Activated T-cell treated with anti-CD3 and anti-CD28 coated beads, Interleukin-2, amount 50 U/mL, for 24 hours (primary cell): ENCODE measurements around the gene EEFSEC.
A peak's percentile ranks its signal among the peaks of the same experiment; 100 is the strongest.

ENCODE experiments used
- DNase-seq: peaks from one replicate; pipeline ENCODE4 v3.0.0-alpha.2; 2020
- H3K27ac Mint-ChIP-seq: 2 replicates; pipeline ENCODE4 v1.8.0; 2020; ENCODE audit warnings: mild to moderate bottlenecking, mixed read lengths
- H3K27me3 Mint-ChIP-seq: 2 replicates; pipeline ENCODE4 v1.8.0; 2020; ENCODE audit warnings: mixed read lengths
- H3K36me3 Mint-ChIP-seq: 2 replicates; pipeline ENCODE4 v1.8.0; 2020; ENCODE audit warnings: low read depth, mixed read lengths
- H3K4me1 Mint-ChIP-seq: 2 replicates; pipeline ENCODE4 v1.8.0; 2020; ENCODE audit warnings: low read depth, mixed read lengths
- H3K4me3 Mint-ChIP-seq: 2 replicates; pipeline ENCODE4 v1.8.0; 2020; ENCODE audit warnings: mild to moderate bottlenecking, moderate library complexity, mixed read lengths
- H3K9me3 Mint-ChIP-seq: 2 replicates; pipeline ENCODE4 v1.8.0; 2020; ENCODE audit warnings: mixed read lengths

Gene EEFSEC

GRCh38 chr3:128364808-128365360 lies 211.6 kb downstream of the EEFSEC start:
- Mint-ChIP-seq H3K4me3 (no peak overlapping the region), H3K4me1 (no peaks in the 10 kb centered on the region), H3K27me3 (no peaks in the 10 kb centered on the region), H3K9me3 (no peaks in the 10 kb centered on the region), H3K36me3 (peaks cover 33% of the 10 kb centered on the region), H3K27ac (no peak overlapping the region)
- no peak for DNase-seq

DNA sequence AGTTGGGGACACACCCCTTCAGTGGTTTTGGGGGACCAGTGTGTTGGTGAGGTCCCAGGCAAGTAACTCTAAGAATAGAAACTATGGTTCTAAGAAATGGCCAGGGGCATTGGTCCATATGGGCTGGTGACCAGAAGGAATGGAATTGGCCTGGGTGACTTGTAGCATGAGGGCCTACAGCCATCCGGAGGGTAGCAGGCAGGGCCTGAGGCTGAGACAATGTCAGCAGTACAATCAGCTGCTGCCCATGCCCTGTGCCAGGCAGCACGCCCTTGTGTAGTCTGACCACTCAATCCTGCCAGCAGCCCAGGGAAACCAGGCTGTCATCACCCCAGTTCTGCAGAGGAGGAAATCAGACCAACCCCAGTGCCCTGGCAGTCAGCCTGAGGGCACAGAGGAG lies 212.9 kb downstream of the EEFSEC start:
- Mint-ChIP-seq H3K4me1 (no peaks in the 10 kb centered on the region), H3K36me3 (peaks cover 33% of the 10 kb centered on the region), H3K4me3 (no peak overlapping the region), H3K9me3 (no peaks in the 10 kb centered on the region), H3K27me3 (no peaks in the 10 kb centered on the region), H3K27ac (no peak overlapping the region)
- DNase-seq: no peak

DNA sequence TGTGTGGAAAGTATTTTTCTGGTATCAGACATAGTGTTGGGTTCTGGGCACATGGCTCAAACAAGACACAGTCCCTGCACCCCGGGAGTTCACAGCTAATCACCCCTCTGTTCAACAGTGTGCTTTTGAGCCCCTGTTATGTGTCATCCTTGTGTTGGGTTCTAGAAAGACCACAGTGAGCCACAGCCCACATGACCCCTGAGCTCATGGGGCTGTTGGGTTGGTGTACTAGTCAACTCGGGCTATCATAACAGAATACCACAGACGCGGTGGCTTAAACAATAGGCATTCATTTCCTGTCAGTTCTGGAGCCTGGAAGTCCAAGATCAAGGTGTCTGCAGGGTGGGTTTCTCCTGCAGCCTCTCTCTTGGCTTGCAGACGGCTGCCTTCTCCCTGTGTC lies 213.4 kb downstream of the EEFSEC start:
- DNase-seq: no peak
- H3K4me1 Mint-ChIP-seq: no peaks in the 10 kb centered on the region
- H3K27ac Mint-ChIP-seq: no peak overlapping the region
- peaks cover 30% of the 10 kb centered on the region for H3K36me3 Mint-ChIP-seq
- H3K9me3 Mint-ChIP-seq: no peaks in the 10 kb centered on the region
- H3K27me3 Mint-ChIP-seq: no peaks in the 10 kb centered on the region
- no peak overlapping the region for H3K4me3 Mint-ChIP-seq

DNA sequence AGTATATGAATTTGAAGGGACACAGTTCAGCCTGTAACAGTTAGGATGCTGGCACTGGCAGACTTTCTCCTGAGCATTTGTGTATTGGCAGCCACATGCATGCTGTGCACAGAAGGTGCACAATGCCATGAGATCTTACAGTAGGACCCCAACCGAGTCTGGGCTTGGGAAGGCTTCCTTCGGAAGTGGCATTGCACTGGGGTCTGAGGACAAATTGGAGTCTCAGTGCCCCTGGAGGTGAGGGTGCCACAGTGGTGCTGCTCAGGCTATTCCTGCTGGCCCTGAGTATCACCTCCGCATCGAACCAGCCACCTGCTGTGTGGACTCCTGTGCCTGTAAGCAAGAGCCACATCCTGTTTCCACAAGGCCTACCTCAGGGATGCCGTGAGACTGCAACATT lies 213.9 kb downstream of the EEFSEC start:
- Mint-ChIP-seq H3K27me3 (no peaks in the 10 kb centered on the region), H3K4me3 (no peak overlapping the region), H3K36me3 (peaks cover 26% of the 10 kb centered on the region), H3K9me3 (no peaks in the 10 kb centered on the region), H3K4me1 (peaks cover 1% of the 10 kb centered on the region), H3K27ac (no peak overlapping the region)
- DNase-seq: no peak

GRCh38 chr3:128367761-128368160 lies 214.5 kb downstream of the EEFSEC start:
- Mint-ChIP-seq H3K4me1 (peaks cover 2% of the 10 kb centered on the region), H3K27ac (peak overlapping the region; percentile 42), H3K4me3 (no peak overlapping the region), H3K9me3 (no peaks in the 10 kb centered on the region), H3K36me3 (peaks cover 21% of the 10 kb centered on the region), H3K27me3 (no peaks in the 10 kb centered on the region)
- DNase-seq: no peak

- peaks cover 21% of the 10 kb centered on the region for H3K36me3 Mint-ChIP-seq
- H3K27ac Mint-ChIP-seq: no peak overlapping the region
- H3K4me3 Mint-ChIP-seq: no peak overlapping the region
- H3K27me3 Mint-ChIP-seq: no peaks in the 10 kb centered on the region
- H3K9me3 Mint-ChIP-seq: no peaks in the 10 kb centered on the region
- DNase-seq: no peak
- H3K4me1 Mint-ChIP-seq: peaks cover 2% of the 10 kb centered on the region
Observed at GRCh38 chr3:128368626-128369025, 215.3 kb downstream of the EEFSEC start.

DNA sequence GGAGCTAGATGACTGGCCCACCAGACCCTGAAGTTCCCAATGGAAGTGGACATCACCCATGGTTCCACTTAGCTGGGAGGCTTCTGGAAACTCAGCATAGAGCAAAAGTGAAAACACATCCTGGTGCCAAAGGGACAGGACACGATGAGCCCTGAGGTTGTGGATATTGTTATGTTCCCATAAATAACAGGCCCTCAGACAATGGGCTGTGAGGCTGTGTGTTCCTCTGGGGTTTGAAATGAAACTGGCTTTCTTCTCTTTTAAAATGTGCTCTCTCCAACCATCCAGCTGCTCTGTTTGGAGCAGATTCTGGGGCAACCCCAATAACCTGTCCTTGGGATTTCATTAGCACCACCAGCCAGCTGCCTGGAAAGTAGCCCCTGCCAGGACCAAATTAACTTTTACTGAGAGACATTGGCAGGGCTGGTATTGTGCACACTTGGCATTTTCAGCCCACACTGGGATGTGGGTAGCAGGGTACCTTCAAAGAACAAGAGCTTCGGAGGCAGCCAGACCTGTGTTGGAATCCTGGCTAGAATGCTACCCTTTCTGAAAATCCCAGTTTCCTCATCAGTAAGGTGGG lies 215.9 kb downstream of the EEFSEC start:
- Mint-ChIP-seq H3K4me3 (no peak overlapping the region), H3K27me3 (no peaks in the 10 kb centered on the region), H3K4me1 (peaks cover 2% of the 10 kb centered on the region), H3K27ac (no peak overlapping the region), H3K9me3 (no peaks in the 10 kb centered on the region), H3K36me3 (peaks cover 19% of the 10 kb centered on the region)
- no peak for DNase-seq

DNA sequence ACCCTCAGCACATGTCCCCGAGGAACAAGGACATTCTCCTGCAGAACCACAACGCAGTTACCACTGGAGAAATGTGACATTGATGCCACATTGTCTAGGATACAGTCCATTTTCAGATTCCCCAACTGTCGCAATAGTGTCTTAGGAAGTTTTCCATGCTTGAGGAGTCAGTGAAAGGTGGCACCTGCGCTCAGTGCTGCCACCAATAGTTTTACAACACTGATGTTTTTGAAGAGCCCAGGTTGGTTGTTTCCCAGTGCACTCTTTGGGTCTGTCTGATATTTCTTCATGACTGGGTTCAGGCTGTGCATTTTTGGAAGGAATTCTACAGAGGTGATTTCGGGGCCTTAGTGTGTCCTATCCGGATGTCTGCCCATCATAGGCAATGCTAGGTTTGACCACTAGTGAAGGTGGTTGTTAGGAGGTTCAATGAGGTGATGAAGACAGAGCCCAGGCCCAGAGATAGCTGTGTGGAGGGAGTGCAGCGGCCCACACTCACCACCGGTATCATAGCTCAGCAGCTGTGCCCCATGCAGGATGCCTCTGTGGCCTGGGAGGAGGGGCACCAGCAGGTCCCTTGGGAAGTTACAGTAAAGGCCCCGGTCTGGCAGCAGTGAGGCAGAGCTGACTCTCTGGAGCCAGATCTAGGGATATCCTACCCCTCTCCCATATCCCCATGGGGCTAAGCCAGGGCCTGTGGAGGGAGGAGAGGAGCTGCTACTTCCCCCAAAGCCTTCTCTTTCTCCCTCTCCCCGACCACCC lies 216.8 kb downstream of the EEFSEC start:
- H3K36me3 Mint-ChIP-seq: peaks cover 18% of the 10 kb centered on the region
- no peak for DNase-seq
- H3K9me3 Mint-ChIP-seq: no peaks in the 10 kb centered on the region
- peaks cover 2% of the 10 kb centered on the region for H3K4me1 Mint-ChIP-seq
- H3K4me3 Mint-ChIP-seq: no peak overlapping the region
- no peaks in the 10 kb centered on the region for H3K27me3 Mint-ChIP-seq
- H3K27ac Mint-ChIP-seq: no peak overlapping the region

- no peak for DNase-seq
- Mint-ChIP-seq H3K36me3 (peaks cover 13% of the 10 kb centered on the region), H3K9me3 (no peaks in the 10 kb centered on the region), H3K4me1 (peaks cover 2% of the 10 kb centered on the region), H3K4me3 (no peak overlapping the region), H3K27me3 (no peaks in the 10 kb centered on the region), H3K27ac (peak overlapping the region; percentile 38)
Observed at GRCh38 chr3:128372281-128372680, 219.0 kb downstream of the EEFSEC start.

- Mint-ChIP-seq H3K4me1 (peaks cover 2% of the 10 kb centered on the region), H3K4me3 (no peak overlapping the region)
Observed at GRCh38 chr3:128372707-128373533, 219.6 kb downstream of the EEFSEC start.

DNA sequence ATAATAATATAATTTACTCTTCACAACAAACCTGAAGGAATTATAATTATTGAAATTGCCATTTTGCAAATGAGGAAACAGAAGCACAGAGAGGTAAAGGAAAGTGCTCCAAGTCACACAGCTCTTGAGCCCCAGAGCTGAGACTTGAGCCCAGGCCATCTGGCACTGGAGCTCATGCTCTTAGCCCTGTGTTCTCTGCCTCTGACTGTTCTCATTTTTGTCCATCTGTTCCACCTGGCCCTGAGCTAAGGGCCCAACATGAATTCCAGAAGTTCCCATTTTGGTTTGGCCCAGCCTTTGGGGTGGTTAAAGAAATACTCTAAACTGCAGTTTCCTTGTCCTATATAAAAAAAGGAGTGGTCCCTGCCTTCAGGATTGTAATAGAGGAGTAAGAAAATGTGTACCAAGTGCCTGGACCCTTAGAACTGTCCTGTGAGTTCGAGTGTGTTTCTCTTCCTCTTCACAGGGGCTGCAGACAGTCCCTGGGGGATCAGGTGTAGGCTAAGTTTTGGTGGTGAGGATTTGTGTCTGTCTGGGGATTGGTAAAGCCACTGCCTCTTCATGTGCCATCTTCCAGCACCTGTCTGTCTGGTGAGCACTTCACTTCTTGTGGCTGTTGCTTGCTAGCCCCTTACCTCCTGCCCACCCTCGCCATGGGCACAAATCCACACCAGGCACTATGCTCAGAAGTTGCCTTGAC lies 221.6 kb downstream of the EEFSEC start:
- Mint-ChIP-seq H3K36me3 (peaks cover 9% of the 10 kb centered on the region), H3K27ac (no peak overlapping the region), H3K4me3 (no peak overlapping the region), H3K4me1 (peaks cover 2% of the 10 kb centered on the region), H3K27me3 (no peaks in the 10 kb centered on the region), H3K9me3 (no peaks in the 10 kb centered on the region)
- no peak for DNase-seq

More at GRCh38 chr3:128372707-128373533, 219.6 kb downstream of the EEFSEC start:
- Mint-ChIP-seq H3K9me3 (no peaks in the 10 kb centered on the region), H3K36me3 (peaks cover 10% of the 10 kb centered on the region), H3K27ac (no peak overlapping the region), H3K27me3 (no peaks in the 10 kb centered on the region)
- DNase-seq: no peak

DNA sequence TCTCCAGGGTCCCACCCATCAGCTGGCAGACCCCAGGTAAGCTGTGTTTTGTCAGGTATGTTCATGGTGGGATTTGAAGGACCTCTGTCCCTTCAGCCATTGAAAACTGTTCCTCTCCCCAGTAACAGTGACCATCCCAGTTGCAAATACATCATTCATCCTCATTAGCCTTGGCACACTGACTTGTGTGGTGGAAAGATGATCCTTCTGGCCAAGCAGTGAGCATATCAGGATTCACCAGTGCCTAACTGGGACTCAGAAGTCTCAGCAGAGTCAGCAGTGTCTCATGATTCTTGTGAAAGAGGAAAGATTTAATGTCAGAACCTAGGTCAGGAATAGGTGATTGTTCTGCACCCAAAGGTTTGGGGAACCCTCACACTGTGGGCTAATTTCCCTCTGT lies 223.2 kb downstream of the EEFSEC start:
- Mint-ChIP-seq H3K27ac (no peak overlapping the region), H3K36me3 (peaks cover 9% of the 10 kb centered on the region)

GRCh38 chr3:128378631-128379347 lies 225.5 kb downstream of the EEFSEC start:
- Mint-ChIP-seq H3K9me3 (no peaks in the 10 kb centered on the region), H3K27ac (no peak overlapping the region), H3K27me3 (no peaks in the 10 kb centered on the region), H3K4me1 (peaks cover 9% of the 10 kb centered on the region), H3K4me3 (no peak overlapping the region), H3K36me3 (peaks cover 6% of the 10 kb centered on the region)
- DNase-seq: no peak

More for the DNA sequence above, 223.2 kb downstream of the EEFSEC start:
- no peak for DNase-seq
- Mint-ChIP-seq H3K9me3 (no peaks in the 10 kb centered on the region), H3K4me1 (peaks cover 2% of the 10 kb centered on the region), H3K27me3 (no peaks in the 10 kb centered on the region), H3K4me3 (no peak overlapping the region)
